Vagina (tissue), 2 donors: Measurements from ENCODE around the gene C11orf58.

Experiments
- POLR2A ChIP-seq, 2 donors: fragments of 450-650 bp; IDR thresholded peaks; one replicate each; pipeline ENCODE4 v1.6.1; 2017; ENCODE audit warnings: antibody characterized with exemption in 2 of 2, mild to moderate bottlenecking in 2 of 2, moderate library complexity in 2 of 2
- POLR2AphosphoS5 ChIP-seq, 2 donors: sonication (generic); formaldehyde crosslinking; IDR thresholded peaks; one replicate each; pipeline ENCODE4 v1.9.0; 2017; ENCODE audit warnings: antibody characterized with exemption in 2 of 2, mild to moderate bottlenecking in 2 of 2, low read depth in 1 of 2; ENCODE audit not compliant: insufficient read depth in 1 of 2

GRCh38 chr11:16738947-16739815 lies 734 bp downstream of the C11orf58 start:
- TF ChIP-seq POLR2A (IDR thresholded peaks at IDR 0.05) (no peak), POLR2AphosphoS5 (IDR thresholded peaks at IDR 0.05; ENCODE audit: insufficient read depth in 1 of 2, low read depth in 1 of 2) (no peak)
